ENCODE data around the gene CLCN6. TPM values are rescaled to one million over a fixed set of nuclear protein-coding genes. Genes with fewer than 3 reads are reported as not detected.

The CLCN6 gene
- total RNA-seq, 4 donors from 2014 or later, result 14.8 to 38.4 (median 16.9) TPM

DNA sequence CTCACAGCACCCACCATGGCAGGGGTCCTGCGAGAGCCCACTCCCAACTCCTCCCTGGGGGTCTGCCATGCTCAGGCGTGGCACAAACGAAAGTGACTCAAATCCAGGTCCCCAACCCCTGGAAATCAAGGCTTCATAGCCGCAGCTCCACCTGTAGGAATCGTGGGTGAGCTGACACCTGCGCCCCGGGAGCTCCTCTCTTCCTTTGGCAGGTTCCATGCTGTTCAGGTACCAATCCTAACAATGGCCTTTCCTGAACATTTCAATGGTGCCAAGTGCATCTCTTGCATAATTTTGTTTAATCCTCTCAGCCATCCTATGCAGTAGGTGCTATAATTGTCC, 81.6 kb downstream of the CLCN6 start:
- no peak overlapping the region for H3K27ac ChIP-seq
- intact Hi-C loops (cut with DNase I), result no loop called here
- H3K4me3 ChIP-seq (replicated peaks in 1 of 3), result no peak overlapping the region
- no peak for DNase-seq
- H3K27me3 ChIP-seq, result no peaks in the 10 kb centered on the region
- 91% methylated on average over 6 to 7 of the region's 7 CpGs for WGBS, 2 donors
- peaks cover 0 to 4% of the 10 kb centered on the region in 2 donors for H3K4me1 ChIP-seq
- H3K36me3 ChIP-seq, result no peaks in the 10 kb centered on the region
- no peaks in the 10 kb centered on the region for H3K9me3 ChIP-seq
- TF ChIP-seq, protein P1, sequence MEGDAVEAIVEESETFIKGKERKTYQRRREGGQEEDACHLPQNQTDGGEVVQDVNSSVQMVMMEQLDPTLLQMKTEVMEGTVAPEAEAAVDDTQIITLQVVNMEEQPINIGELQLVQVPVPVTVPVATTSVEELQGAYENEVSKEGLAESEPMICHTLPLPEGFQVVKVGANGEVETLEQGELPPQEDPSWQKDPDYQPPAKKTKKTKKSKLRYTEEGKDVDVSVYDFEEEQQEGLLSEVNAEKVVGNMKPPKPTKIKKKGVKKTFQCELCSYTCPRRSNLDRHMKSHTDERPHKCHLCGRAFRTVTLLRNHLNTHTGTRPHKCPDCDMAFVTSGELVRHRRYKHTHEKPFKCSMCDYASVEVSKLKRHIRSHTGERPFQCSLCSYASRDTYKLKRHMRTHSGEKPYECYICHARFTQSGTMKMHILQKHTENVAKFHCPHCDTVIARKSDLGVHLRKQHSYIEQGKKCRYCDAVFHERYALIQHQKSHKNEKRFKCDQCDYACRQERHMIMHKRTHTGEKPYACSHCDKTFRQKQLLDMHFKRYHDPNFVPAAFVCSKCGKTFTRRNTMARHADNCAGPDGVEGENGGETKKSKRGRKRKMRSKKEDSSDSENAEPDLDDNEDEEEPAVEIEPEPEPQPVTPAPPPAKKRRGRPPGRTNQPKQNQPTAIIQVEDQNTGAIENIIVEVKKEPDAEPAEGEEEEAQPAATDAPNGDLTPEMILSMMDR (IDR thresholded peaks at IDR 0.05), result no peak
- no peak for TF ChIP-seq POLR2A (IDR thresholded peaks at IDR 0.05)

DNA sequence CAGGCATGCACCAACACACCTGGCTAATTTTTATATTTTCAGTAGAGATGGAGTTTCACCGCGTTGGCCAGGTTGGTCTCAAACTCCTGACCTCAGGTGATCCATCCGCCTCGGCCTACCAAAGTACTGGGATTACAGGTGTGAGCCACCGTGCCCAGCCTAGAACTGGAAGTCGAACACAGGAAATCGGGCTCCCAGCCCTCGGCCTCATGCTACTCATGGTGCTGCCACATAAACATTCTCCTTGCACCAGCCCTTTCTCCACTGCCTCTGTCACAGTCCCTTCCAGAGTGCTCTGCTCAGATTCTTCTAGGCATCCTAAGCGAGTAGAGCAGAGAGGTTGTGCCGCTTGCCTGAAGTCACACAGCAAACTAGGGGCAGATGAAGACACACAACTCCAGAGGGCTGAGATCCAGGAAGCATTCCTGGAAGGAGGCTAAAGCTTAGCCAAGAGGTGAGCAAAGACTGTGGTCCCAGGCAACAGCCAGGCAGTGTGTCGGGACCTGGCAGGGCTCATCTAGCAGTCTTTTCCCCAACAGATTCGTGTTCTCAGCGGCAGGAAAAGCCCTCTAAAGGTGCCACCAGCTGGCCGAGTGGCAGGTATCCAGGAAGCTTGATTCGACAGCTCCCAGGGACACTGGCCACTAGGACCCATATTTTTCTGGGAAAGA, 82.3 kb downstream of the CLCN6 start:
- no peak for DNase-seq
- Histone ChIP-seq H3K4me3 (replicated peaks in 1 of 3) (no peak overlapping the region), H3K27ac (no peak overlapping the region), H3K9me3 (no peaks in the 10 kb centered on the region), H3K27me3 (no peaks in the 10 kb centered on the region), H3K36me3 (no peaks in the 10 kb centered on the region), H3K4me1 (no peaks in the 10 kb centered on the region)
- intact Hi-C loops (cut with DNase I), result no loop called here
- TF ChIP-seq, protein P1 (IDR thresholded peaks at IDR 0.05), result no peak
- no peak for TF ChIP-seq POLR2A (IDR thresholded peaks at IDR 0.05)
- 82 to 85% methylated on average over 15 of the region's 15 CpGs for WGBS, 2 donors

DNA sequence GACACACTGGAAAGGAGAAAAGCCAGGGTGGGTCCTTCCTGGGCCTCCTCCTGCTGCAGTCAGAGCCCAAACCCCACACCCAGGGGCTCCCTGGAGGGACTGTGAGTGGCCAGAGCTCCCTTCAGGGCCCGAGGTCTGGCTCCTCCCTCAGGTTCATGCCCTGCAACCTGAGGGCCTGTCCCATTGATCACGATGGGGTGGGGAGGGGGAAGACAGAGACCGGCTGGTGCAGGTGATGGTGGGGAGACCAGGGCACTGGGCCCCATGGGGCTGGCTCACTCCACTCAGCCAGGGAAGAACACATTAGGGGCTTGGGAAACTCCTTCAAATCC, 82.9 kb downstream of the CLCN6 start:
- Histone ChIP-seq H3K4me3 (replicated peaks in 1 of 3) (no peak overlapping the region), H3K27ac (no peak overlapping the region), H3K36me3 (no peaks in the 10 kb centered on the region), H3K4me1 (no peaks in the 10 kb centered on the region), H3K9me3 (no peaks in the 10 kb centered on the region), H3K27me3 (no peaks in the 10 kb centered on the region)
- 45 to 100% methylated on average over 1 to 3 of the region's 3 CpGs for WGBS, 2 donors
- DNase-seq, result no peak
- TF ChIP-seq POLR2A (IDR thresholded peaks at IDR 0.05), result no peak
- TF ChIP-seq, protein P1 (IDR thresholded peaks at IDR 0.05), result no peak
- intact Hi-C loops (cut with DNase I), result no loop called here

DNA sequence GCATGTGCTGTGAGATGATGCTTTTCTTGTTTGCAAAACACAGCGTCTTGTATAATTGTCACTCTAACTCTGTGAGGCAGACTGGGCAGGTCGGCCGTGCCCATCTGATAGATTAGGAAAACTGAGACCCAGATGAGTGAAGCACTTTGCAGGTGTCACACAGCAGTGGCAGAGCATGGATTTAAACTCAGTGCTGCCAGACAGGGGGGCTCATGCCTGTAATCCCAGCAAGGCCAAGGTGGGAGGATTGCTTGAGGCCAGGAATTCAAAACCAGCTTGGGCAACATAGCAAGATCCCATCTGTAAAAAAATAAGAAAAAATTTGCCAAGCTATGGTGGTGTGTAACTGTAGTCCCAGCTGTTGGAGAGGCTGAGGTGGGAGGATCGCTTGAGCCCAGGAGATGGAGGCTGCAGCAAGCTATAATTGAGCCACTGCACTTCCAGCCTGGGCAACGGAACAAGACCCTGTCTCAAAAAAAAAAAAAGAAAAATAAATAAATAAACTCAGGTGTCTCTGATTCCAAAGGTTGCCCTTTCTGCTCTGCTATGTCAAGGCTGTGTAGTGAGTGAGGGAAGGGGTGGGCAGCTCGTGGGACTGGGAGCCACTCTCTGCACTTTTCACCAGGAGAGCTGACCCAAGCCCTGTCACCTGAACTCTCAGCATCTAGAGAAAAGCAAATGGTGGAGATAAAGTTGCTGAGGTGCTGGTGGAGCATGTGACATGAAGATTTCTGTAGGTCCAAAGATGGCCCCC, 85.6 kb downstream of the CLCN6 start:
- no peak for TF ChIP-seq POLR2A (IDR thresholded peaks at IDR 0.05)
- TF ChIP-seq, protein P1 (IDR thresholded peaks at IDR 0.05), result no peak
- 83% methylated on average over 6 of the region's 6 CpGs for WGBS, 2 donors
- Histone ChIP-seq H3K27ac (no peak overlapping the region), H3K9me3 (no peaks in the 10 kb centered on the region), H3K4me3 (replicated peaks in 1 of 3) (no peak overlapping the region), H3K27me3 (no peaks in the 10 kb centered on the region), H3K36me3 (no peaks in the 10 kb centered on the region), H3K4me1 (no peaks in the 10 kb centered on the region)
- intact Hi-C loops (cut with DNase I), result loop anchor here (5.0 kb wide), 1 partner anchor 54 kb away; no protein-coding TSS in a partner anchor
- DNase-seq, result no peak

Small RNA genes within 50 kb of the gene (small RNA-seq; reads per million reads assigned to genes)
- gene RF02156 (not detected), gene RF02157 (not detected), gene RF02158 (not detected)

Other genes with a start within 250 kb of the CLCN6 start
- 1 to 10 TPM; 4.3 to 9.9 (median 6.7) TPM for gene FBXO2, start 151.8 kb upstream of the CLCN6 start, total RNA-seq
- gene FBXO44, start 151.3 kb upstream of the CLCN6 start, total RNA-seq, result 10 to 100 TPM; 33.1 to 40.9 (median 34.4) TPM
- 10 to 100 TPM in 2 of 4 donors, 1 to 10 TPM in 2; 8.1 to 10.9 (median 10.3) TPM for gene FBXO6, start 142.0 kb upstream of the CLCN6 start, total RNA-seq
- 10 to 100 TPM; 12.0 to 43.9 (median 21.5) TPM for gene MAD2L2, start 125.0 kb upstream of the CLCN6 start, total RNA-seq
- gene DRAXIN, start 114.5 kb upstream of the CLCN6 start, total RNA-seq, result not detected
- 10 to 100 TPM; 35.6 to 72.4 (median 63.6) TPM for gene AGTRAP, start 70.1 kb upstream of the CLCN6 start, total RNA-seq
- gene C1orf167, start 44.0 kb upstream of the CLCN6 start, total RNA-seq, result 1 to 10 TPM in 1 of 4 donors, under 1 TPM in 1, not detected in 2; 0.22 to 6.3 TPM
- gene MTHFR, start 227 bp upstream of the CLCN6 start, total RNA-seq, result 10 to 100 TPM; 52.8 to 96.9 (median 65.6) TPM
- not detected for gene NPPA, start 41.6 kb downstream of the CLCN6 start, total RNA-seq
- not detected for gene NPPB, start 52.8 kb downstream of the CLCN6 start, total RNA-seq
- gene KIAA2013, start 120.2 kb downstream of the CLCN6 start, total RNA-seq, result 10 to 100 TPM; 74.6 to 98.0 (median 84.0) TPM
- gene PLOD1, start 128.5 kb downstream of the CLCN6 start, total RNA-seq, result 100 to 1,000 TPM in 1 of 4 donors, 10 to 100 TPM in 3; 64.4 to 107 (median 80.8) TPM
- 100 to 1,000 TPM in 2 of 4 donors, 10 to 100 TPM in 2; 80.0 to 131 (median 111) TPM for gene MFN2, start 174.3 kb downstream of the CLCN6 start, total RNA-seq
- 10 to 100 TPM; 17.7 to 39.1 (median 30.6) TPM for gene MIIP, start 213.3 kb downstream of the CLCN6 start, total RNA-seq